H1 (cell line): Measurements from ENCODE around the gene TEAD3. TPM values are rescaled to one million over a fixed set of nuclear protein-coding genes. Genes with fewer than 3 reads are reported as not detected.

ENCODE experiments used
- ATF3 ChIP-seq: IDR thresholded peaks from 2 replicates; pipeline ENCODE4 v1.6.1; 2011; ENCODE audit warnings: low read depth, mild to moderate bottlenecking, low read length; ENCODE audit not compliant: insufficient read depth
- BRCA1 ChIP-seq: IDR thresholded peaks from 2 replicates; pipeline ENCODE4 v1.6.1; 2012; ENCODE audit warnings: low read depth, low read length, improper control_type of control experiment
- CHD7 ChIP-seq: fragments of 300-600 bp; sonication (generic); IDR thresholded peaks from 2 replicates; pipeline ENCODE4 v1.7.1; 2012; ENCODE audit warnings: low read length, moderate library complexity, mild to moderate bottlenecking, inconsistent platforms; ENCODE audit not compliant: insufficient replicate concordance
- CTCF ChIP-seq, 3 experiments: IDR thresholded peaks; 1 replicate in 2 of 3; 2 replicates in 1 of 3; pipeline versions ENCODE4 v1.5.1 to v1.6.1; 2011; ENCODE audit warnings: low read length in 3 of 3, mild to moderate bottlenecking in 3 of 3, inconsistent platforms in 2 of 3, low read depth in 1 of 3, moderate library complexity in 1 of 3; ENCODE audit not compliant: insufficient read depth in 1 of 3; ENCODE audit errors: control extremely low read depth in 1 of 3
- RFX5 ChIP-seq: IDR thresholded peaks from 2 replicates; pipeline ENCODE4 v1.6.1; 2011; ENCODE audit warnings: low read depth, low read length, improper control_type of control experiment, borderline replicate concordance
- TAF1 ChIP-seq: IDR thresholded peaks from 2 replicates; pipeline ENCODE4 v1.6.1; 2011; ENCODE audit warnings: mild to moderate bottlenecking, low read depth, low read length
- polyA plus RNA-seq, 7 experiments: library from polyadenylated mRNA; depleted of rRNA in 3 of 7; stranded (reverse) in 5 of 7; unstranded in 2 of 7; fragments of >200 nt in 5 of 7; fragments of 200-250 nt in 2 of 7; gene quantifications; 1 replicate in 5 of 7; 2 replicates in 1 of 7; 4 replicates in 1 of 7; pipeline versions ENCODE4 v1.2.1 to v1.2.3, GENCODE V29; 2011 to 2013; ENCODE audit warnings: missing spikeins in 2 of 7, mixed read lengths in 2 of 7
- total RNA-seq: library from RNA; stranded (reverse); fragmentation: NEBNext Ultra II Directional; extraction: Animal tissue kit (Norgen Biotek cat#: 25700); gene quantifications from 2 replicates; pipeline ENCODE4 v1.2.1, GENCODE V29; 2021

TEAD3 gene
- total and polyA plus RNA-seq, 2 of the 8 experiments (the other 6 are each of a cell fraction or from before 2014, with no cell fraction given), result 20.1 to 28.7 TPM

GRCh38 chr6:35486005-35486925 is 10.6 kb downstream of the TEAD3 start (continued):
- TF ChIP-seq CHD7, result no peak
- TF ChIP-seq TAF1, result peak; percentile 92
- no peak; the same call in 1 of the 2 replicates for TF ChIP-seq ATF3
- TF ChIP-seq CTCF (IDR thresholded peaks at IDR 0.05; ENCODE audit: control extremely low read depth in 1 of 3, insufficient read depth in 1 of 3, low read depth in 1 of 3, low read length in 3 of 3), result no peak
- TF ChIP-seq RFX5, result no peak
- no peak for TF ChIP-seq BRCA1
